Medulla oblongata (tissue), 1 donor: ENCODE measurements around the gene CNKSR2.

ENCODE experiments used
- DNase-seq: peaks from one replicate; pipeline ENCODE4 v3.0.0-alpha.2; 2015; ENCODE audit errors: extremely low spot score

CNKSR2 gene

GRCh38 chrX:21612154-21612553 is 237.9 kb downstream of the CNKSR2 start:
- no peak for DNase-seq

GRCh38 chrX:21616386-21616785 is 242.2 kb downstream of the CNKSR2 start:
- DNase-seq: no peak

GRCh38 chrX:21620234-21620633 is 246.0 kb downstream of the CNKSR2 start:
- no peak for DNase-seq

GRCh38 chrX:21623778-21624501 is 249.7 kb downstream of the CNKSR2 start:
- DNase-seq: no peak

- peak; percentile 32 for DNase-seq
Measured at GRCh38 chrX:21632027-21632426, 257.8 kb downstream of the CNKSR2 start.

- DNase-seq: no peak
Measured at GRCh38 chrX:21638311-21638710, 264.1 kb downstream of the CNKSR2 start.

- DNase-seq: no peak
Measured at GRCh38 chrX:21639775-21640174, 265.6 kb downstream of the CNKSR2 start.

GRCh38 chrX:21645431-21645830 is 271.2 kb downstream of the CNKSR2 start:
- DNase-seq: peak; percentile 9

- peak; percentile 6 for DNase-seq
Measured at GRCh38 chrX:21645886-21646285, 271.7 kb downstream of the CNKSR2 start.

- no peak for DNase-seq
Measured at GRCh38 chrX:21655901-21656586, 281.8 kb downstream of the CNKSR2 start.

GRCh38 chrX:21656587-21657317 is 282.5 kb downstream of the CNKSR2 start:
- DNase-seq: no peak

- DNase-seq: no peak
Measured at GRCh38 chrX:21657318-21658151, 283.3 kb downstream of the CNKSR2 start.

- DNase-seq: no peak
Measured at GRCh38 chrX:21658152-21658737, 284.0 kb downstream of the CNKSR2 start, which contains the start of gene KLHL34. TSS of gene KLHL34 (minus strand) at chrX:21658330. CDS start at chrX:21657788, 542 bp downstream.

- no peak for DNase-seq
Measured at GRCh38 chrX:21658746-21659145, 284.5 kb downstream of the CNKSR2 start.

GRCh38 chrX:21659320-21659719 is 285.1 kb downstream of the CNKSR2 start:
- DNase-seq: no peak

- no peak for DNase-seq
Measured at GRCh38 chrX:21660156-21660555, 285.9 kb downstream of the CNKSR2 start.

- DNase-seq: no peak
Measured at GRCh38 chrX:21661316-21661715, 287.1 kb downstream of the CNKSR2 start.

- no peak for DNase-seq
Measured at GRCh38 chrX:21662761-21663160, 288.5 kb downstream of the CNKSR2 start.

- DNase-seq: no peak
Measured at GRCh38 chrX:21666252-21666651, 292.0 kb downstream of the CNKSR2 start.

GRCh38 chrX:21666679-21667078 is 292.5 kb downstream of the CNKSR2 start:
- DNase-seq: no peak
